GM18519 (cell line): ENCODE data around the gene TMEM178B.
"Not testable (repeated sequence)": the region's sequence is repeated elsewhere in the genome, so short reads cannot be mapped to it uniquely, and the experiment has no call there.

ENCODE experiments used
- ATAC-seq: cut with Tn5 transposase; IDR thresholded peaks from one replicate; pipeline ENCODE4 v1.9.1; 2021; ENCODE audit warnings: mild to moderate bottlenecking, moderate library complexity; ENCODE audit not compliant: unreplicated experiment, low FRiP score

The TMEM178B gene

DNA sequence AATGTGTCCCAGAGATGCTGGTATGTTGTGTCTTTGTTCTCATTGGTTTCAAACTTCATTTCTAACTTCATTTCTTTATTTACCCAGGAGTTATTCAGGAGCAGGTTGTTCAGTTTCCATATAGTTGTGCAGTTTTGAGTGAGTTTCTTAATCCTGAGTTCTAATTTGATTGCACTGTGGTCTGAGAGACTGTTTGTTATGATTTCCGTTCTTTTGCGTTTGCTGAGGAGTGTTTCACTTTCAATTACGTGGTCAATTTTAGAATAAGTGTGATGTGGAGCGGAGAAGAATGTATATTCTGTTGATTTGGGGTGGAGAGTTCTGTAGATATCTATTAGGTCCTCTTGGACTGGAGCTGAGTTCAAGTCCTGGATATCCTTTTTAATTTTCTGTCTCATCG, 103.3 kb downstream of the TMEM178B start:
- ATAC-seq, result not testable (repeated sequence)

DNA sequence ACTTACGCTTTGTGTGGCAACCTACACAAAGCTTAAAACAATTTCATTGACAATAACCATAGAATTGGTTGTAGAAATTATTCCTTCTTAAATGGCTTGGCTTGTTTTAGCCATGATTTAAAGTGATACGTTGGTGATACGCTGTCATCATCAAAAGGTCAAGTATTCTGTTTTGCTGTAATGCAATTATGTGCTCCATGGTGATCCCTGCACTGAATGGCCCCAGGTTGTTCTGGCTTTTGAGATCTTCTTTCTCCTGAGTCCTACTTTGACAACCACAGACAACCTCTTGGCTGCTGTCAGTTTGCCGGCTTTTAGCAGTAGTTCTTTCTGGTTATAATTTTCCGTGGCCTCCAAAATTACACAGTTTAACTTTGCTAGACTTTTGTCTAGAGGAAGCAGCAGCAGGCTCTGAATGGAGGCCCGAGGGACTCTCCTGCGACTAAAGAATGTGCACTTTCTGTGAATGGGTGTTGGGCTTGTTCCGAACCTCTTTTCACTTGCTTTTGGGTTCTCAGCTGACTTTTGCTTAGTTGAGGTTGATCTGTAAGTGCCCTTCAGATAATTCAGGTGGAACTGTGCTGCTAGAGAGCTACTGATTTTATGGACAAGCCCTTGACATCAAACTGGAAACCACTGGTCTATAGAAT, 104.7 kb downstream of the TMEM178B start:
- no peak for ATAC-seq

GRCh38 chr7:141181812-141182211, 107.9 kb downstream of the TMEM178B start:
- ATAC-seq, result no peak

DNA sequence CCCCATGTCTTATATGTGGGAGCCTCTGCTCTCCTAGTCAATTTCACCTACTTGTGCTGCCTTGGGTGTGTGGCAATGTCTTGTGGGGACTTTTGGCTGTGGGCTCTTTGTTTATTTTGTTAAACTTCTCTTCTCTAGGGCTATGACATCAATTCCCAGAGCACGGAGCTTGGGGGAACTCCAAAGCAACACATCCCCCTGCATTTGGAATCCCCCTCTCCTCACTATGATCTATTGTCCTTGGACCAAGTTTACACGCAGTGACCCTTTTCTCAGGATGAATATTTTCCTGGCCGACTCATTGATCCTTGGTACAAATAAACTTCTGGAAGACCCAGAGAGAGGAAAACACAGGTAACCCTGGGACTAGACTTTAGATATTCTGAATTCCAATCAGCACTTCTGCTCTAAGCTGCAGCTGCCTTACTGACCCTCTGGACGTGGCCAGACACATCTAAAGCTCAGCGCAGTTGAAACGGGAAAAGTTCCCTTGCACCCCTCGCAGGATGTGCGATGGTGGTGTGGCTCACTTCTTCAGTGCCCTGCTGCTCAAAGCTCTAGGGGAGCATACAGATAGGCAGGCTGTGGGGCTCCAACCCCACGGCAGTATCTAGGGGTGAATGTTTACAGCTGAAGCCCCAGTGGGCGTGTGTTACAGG, 110.8 kb downstream of the TMEM178B start:
- ATAC-seq, result no peak

DNA sequence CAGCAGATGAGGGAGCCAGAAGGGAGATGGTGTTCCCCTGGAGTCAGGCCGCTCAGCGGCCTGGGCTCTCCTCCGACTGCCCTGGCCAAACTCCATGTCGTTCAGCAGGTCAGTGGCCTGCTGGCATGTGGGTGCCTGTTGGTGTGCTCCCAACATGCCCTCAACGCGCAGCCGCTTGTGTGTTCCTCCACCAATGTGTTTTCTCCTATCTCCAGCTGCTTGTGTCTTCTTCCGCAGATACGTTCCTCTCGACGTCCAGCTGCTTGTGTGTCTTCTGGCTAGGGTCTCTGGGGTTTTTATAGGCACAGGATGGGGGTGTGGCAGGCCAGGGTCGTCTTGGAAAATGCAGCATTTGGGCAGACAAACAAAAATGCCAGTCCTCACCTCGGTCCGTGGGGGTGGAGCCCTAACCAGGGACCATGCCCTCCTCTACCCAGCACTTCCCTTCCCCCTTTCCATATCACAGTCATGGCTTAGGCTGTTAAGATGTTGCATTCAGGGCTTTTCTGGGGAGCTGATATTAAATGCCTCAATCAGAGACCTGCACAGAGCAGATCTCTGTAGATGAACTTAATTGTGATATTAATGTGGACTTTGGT, 111.6 kb downstream of the TMEM178B start:
- ATAC-seq, result no peak

DNA sequence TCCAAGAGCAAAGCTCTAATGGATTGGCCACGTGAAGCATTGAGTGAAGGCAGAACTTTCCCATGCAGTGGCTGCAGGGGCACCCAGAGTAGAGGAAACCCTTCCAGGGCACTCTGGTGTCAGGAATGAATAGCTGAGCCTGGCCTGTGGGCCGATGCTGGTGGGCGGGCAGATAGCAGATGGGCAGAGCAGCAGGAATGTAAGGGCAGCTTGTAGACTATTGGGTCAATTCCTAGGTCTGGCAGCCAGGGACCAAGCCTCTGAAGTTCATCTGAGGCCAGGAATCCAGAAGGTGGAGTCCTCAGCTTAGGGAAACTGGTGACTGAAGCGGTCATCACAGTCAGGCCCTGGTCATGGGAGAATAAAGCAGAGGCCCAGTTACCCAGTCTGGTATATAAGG, 115.4 kb downstream of the TMEM178B start:
- ATAC-seq, result no peak

DNA sequence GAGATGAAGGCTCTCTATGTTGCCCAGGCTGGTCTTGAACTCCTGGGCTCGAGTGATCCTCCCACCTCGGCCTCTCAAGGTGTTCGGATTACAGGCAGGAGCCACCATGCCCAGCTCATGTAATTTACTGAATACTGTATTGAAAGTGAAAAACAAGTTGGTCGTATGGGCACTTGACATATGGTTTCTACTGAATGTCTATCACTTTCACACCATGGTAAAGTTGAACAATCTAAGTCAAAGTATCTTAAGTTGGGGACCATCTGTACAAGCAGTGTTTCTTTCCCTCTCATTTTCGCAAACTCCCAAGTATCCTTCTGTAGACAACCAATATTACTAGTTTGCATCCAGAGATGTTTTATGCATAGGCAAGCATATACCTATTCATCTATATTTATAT, 116.6 kb downstream of the TMEM178B start:
- no peak for ATAC-seq

GRCh38 chr7:141191277-141191676, 117.4 kb downstream of the TMEM178B start:
- ATAC-seq, result no peak

DNA sequence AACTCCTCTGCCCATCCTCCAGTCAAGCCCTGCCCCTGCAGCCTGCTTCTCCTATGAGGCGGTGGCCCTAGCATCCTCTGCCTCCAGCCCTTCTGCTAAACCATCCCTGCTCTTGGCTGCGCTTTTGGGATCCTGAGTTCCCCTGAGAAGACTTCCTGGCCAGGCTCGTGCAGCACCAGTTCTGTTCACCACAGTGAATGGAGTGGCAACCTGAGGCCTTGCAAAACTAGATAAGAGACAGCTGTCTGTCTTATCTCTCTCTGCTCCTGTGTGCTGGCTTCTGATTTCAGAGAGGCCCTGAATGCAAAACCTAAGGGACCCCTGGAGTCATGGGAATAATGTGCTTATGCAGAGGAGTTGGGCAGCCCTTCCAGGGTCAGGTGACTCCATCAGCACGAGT, 119.2 kb downstream of the TMEM178B start:
- ATAC-seq, result no peak

- ATAC-seq, result not testable (repeated sequence)
Measured at GRCh38 chr7:141195722-141196121, 121.9 kb downstream of the TMEM178B start.

GRCh38 chr7:141198194-141198958, 124.5 kb downstream of the TMEM178B start:
- ATAC-seq, result no peak

DNA sequence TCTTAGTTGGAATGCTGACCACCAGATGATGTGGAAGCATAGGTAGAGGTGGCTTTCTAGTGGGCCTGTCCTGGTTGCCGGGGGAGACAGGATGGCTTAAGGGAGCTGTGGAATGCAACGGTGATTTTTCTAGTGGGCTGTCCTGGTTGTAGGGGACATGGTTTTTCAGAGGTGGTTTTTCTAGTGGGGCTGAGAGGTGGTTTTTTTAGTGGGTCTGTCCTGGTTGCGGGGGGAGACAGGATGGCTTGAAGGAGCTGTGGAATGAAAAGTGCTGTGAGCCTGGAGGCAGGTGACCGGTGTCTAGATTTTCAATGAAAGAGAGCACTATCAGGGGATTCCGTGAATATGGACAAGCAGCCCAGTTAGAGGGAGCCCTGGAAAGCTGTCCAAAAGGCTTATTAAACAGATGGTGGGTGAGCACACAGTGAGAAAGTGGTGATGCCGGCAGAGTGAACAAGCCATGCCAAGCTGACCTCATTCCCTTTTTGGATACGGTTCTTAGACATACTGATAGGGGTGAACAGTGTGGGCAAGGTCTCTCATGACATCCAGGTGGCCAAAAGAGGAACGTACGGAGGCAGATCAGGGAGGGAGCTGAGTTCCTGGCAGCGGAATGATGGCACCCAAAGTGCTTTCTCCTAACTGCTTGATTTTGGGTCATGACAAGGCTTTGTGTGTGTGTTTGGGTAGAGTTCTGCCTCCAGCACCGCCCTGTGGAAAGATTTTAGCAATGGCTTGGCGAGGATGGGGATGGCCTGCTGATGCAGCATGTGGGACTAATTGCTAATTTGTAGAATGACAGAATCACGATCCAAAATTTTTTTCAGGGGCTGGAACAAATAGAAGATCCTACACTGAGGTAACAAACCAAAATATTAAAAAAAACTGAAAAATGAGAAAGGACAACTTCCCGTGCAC, 126.6 kb downstream of the TMEM178B start:
- ATAC-seq, result no peak

- ATAC-seq, result no peak
Measured at GRCh38 chr7:141201145-141201885, 127.5 kb downstream of the TMEM178B start.

GRCh38 chr7:141202535-141202934, 128.7 kb downstream of the TMEM178B start:
- ATAC-seq, result no peak

- no peak for ATAC-seq
Measured at GRCh38 chr7:141203177-141203576, 129.3 kb downstream of the TMEM178B start.

- ATAC-seq, result no peak
Measured at GRCh38 chr7:141203586-141203985, 129.7 kb downstream of the TMEM178B start.

DNA sequence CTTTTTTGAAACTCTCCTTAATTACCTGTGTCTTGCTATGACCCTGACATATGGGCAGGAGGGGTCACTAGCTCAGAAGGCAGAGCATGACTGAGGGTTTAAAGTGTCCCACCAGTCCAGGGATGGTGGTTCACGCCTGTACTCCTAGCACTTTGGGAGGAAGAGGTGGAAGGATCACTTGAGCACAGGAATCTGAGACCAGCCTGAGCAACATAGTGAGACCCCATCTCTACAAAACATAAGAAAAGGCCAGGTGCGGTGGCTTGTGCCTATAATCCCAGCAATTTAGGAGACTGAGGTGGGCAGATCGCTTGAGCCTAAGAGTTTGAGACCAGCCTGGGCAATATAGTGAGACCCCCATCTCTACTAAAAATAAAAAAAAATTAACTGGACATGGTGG, 133.8 kb downstream of the TMEM178B start:
- ATAC-seq, result no peak

DNA sequence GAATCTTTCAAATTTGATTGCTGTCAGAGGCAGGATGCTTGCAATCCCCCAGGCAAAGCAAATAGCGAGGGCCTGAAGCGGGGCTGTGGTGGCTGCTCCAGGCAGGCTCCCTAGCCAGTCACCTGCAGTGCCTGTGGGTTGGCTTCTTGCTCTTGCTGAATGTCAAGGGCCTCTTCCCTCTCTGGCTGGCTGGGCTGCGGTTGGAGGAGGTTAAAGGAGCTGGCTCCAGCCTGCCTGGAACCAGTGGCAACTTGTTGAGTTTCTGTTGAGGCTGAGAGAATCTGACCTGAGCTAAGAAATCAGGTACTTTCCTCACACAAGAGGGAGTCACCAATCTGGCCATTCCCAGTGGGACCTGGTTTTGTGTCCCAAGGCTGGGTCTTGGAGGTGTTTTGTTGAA, 134.7 kb downstream of the TMEM178B start:
- ATAC-seq, result no peak

- no peak for ATAC-seq
Measured at GRCh38 chr7:141209454-141209853, 135.6 kb downstream of the TMEM178B start.

- no peak for ATAC-seq
Measured at GRCh38 chr7:141210862-141211261, 137.0 kb downstream of the TMEM178B start.
